ENCODE results near the gene IFITM10.

Gene IFITM10

GRCh38 chr11:1747753-1748635 is 2.4 kb downstream of the IFITM10 start:
- ChIA-PET POLR2A (no interaction called here), CTCF (no interaction called here)
- TF ChIP-seq CTCF (IDR thresholded peaks at IDR 0.05; ENCODE audit: control extremely low read depth, extremely low read depth, low read depth, missing control alignments) = no peak
- DNase-seq (ENCODE audit: extremely low spot score) = no peak

GRCh38 chr11:1746956-1747752 is 3.2 kb downstream of the IFITM10 start:
- no peak for DNase-seq (ENCODE audit: extremely low spot score)
- ChIA-PET CTCF (no interaction called here), POLR2A (no interaction called here)
- TF ChIP-seq CTCF (IDR thresholded peaks at IDR 0.05; ENCODE audit: control extremely low read depth, extremely low read depth, low read depth, missing control alignments) = no peak

GRCh38 chr11:1746511-1746931 is 3.9 kb downstream of the IFITM10 start:
- ChIA-PET POLR2A (no interaction called here), CTCF (no interaction called here)
- TF ChIP-seq CTCF (IDR thresholded peaks at IDR 0.05; ENCODE audit: control extremely low read depth, extremely low read depth, low read depth, missing control alignments) = no peak
- no peak for DNase-seq (ENCODE audit: extremely low spot score)

- POLR2A ChIA-PET = no interaction called here
- CTCF ChIA-PET = no interaction called here
- no peak for TF ChIP-seq CTCF (IDR thresholded peaks at IDR 0.05; ENCODE audit: control extremely low read depth, extremely low read depth, low read depth, missing control alignments)
- DNase-seq (ENCODE audit: extremely low spot score) = no peak
Measured at GRCh38 chr11:1745701-1746320, 4.6 kb downstream of the IFITM10 start.

GRCh38 chr11:1744891-1745700 is 5.3 kb downstream of the IFITM10 start:
- ChIA-PET POLR2A (no interaction called here), CTCF (interaction anchor here (1.3 kb wide), 1 partner anchor 52 kb away, joined by 3 read pairs; no protein-coding TSS in a partner anchor)
- no peak for TF ChIP-seq CTCF (IDR thresholded peaks at IDR 0.05; ENCODE audit: control extremely low read depth, extremely low read depth, low read depth, missing control alignments)
- DNase-seq (ENCODE audit: extremely low spot score) = no peak

Measured in GM10248 (cell line).